ENCODE results near the gene HNF4A.
A peak's percentile ranks its signal among the peaks of the same experiment; 100 is the strongest.

Gene HNF4A

DNA sequence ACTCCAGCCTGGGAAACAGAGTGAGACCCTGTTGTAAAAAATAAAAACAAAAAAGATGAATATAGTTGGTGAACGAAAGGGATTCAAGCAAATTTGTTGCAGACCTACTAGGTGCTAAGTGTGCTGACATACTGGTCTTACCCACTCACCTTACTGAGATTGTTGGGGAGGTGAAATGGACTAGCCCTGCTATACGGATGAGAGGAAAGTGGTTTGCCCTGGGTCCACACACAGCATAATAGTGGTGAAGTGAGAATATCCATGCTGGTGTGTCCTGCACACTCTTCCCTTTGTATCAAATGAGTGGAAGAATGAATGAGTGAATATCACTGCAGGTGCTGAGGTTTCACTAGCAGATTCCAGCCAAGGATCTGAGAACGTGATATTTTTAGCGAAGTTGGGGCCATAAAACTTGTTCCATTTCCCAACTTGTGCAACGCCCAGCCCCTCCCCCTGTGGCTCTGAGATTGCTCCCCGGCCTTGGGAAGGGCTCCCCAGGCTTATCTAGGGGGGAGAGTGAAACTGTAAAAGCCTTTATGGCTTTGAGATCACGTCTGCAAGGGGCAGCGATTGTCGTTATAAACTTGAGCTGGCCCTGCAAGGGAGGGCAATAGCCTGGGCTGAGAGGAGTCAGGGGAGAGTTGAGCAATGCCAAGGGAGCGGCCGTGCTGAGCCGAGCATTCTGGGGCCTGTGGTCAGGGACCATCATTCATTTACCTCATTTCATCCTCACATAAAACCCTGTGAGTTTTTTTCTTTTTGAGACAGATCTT lies 87.0 kb downstream of the HNF4A start:
- no peak overlapping the region for H3K27ac ChIP-seq
- TF ChIP-seq, protein P1, sequence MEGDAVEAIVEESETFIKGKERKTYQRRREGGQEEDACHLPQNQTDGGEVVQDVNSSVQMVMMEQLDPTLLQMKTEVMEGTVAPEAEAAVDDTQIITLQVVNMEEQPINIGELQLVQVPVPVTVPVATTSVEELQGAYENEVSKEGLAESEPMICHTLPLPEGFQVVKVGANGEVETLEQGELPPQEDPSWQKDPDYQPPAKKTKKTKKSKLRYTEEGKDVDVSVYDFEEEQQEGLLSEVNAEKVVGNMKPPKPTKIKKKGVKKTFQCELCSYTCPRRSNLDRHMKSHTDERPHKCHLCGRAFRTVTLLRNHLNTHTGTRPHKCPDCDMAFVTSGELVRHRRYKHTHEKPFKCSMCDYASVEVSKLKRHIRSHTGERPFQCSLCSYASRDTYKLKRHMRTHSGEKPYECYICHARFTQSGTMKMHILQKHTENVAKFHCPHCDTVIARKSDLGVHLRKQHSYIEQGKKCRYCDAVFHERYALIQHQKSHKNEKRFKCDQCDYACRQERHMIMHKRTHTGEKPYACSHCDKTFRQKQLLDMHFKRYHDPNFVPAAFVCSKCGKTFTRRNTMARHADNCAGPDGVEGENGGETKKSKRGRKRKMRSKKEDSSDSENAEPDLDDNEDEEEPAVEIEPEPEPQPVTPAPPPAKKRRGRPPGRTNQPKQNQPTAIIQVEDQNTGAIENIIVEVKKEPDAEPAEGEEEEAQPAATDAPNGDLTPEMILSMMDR (IDR thresholded peaks at IDR 0.05): no peak
- no peak for TF ChIP-seq ZFX (IDR thresholded peaks at IDR 0.05; ENCODE audit: borderline replicate concordance)

DNA sequence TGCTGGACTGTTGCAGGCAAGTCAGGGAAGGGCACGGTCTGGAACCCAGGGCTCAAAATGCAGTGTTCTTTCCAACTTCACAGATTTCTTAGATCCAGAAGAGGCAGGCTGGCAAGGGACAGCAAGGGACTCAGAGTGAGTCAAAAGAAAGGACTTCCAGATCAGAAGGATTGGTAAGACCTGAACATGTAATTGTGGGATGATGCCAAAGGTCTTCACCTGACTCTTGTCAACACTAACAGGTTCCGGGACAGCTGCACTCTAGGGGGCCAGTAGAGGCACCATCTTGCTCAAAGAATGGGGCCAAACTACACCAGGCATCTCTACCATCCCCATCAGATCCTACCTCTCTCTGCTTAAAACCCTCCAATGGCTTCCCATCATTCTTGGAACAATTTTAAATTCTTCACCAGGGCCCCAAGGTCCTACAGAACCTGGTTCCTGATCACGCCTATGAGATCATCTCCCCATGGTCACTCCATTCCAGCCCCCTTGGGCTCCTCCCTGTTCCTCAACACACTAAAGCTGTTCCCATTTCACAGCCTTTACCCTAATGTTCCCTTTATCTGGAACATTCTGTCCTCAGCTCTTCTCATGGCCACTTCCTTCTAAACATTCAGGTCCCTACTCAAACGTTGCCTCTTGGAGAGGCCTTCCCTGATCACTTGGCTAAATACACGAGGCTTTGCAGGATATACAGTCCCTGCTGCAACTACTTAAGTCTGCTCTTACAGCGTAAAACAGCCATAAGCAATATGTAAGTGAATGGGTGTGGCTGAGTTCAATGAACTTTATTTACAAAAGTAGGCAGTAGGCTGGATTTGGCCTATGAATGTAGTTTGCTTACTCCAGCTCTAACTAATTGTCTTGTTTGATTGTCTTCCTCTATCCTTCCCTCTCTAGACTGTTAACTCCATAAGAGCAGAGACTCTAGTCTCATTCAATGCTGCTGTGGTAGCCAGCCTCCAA lies 90.5 kb downstream of the HNF4A start:
- peak overlapping the region; percentile 88 for H3K27ac ChIP-seq
- TF ChIP-seq, protein P1 (IDR thresholded peaks at IDR 0.05): no peak
- TF ChIP-seq ZFX (IDR thresholded peaks at IDR 0.05; ENCODE audit: borderline replicate concordance): no peak

DNA sequence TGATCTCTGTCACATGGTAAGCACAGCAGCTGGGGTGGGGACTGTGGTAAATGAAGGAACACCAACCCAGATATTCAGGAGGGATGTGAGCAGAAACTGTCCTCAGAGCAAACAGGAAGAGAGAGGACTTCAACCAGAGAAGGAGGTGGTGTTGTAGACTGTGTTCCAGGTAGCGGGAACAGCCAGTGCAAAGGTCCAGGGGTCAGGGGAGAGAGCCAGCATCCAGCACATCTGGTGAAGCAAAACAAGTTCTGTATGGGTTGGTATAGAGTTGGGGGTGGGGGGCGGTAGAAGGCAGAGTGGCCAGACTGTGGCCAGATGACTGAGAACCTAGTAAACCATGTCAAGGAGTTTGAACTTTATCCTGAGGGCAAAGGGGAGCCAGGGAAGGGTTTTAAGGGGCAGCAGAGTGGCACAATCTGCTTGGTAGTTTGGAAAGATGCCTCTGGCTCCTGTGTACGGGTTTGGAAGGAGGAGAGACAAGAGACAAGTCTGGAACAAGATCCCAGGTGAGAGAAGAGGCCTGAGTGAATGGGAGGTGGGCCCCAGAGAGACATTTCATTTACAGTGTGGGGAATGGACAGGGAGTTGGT lies 92.4 kb downstream of the HNF4A start:
- no peak for TF ChIP-seq ZFX (IDR thresholded peaks at IDR 0.05; ENCODE audit: borderline replicate concordance)
- TF ChIP-seq, protein P1 (IDR thresholded peaks at IDR 0.05): no peak
- H3K27ac ChIP-seq: peak overlapping the region; percentile 88; the same call in 1 of the 2 replicates

DNA sequence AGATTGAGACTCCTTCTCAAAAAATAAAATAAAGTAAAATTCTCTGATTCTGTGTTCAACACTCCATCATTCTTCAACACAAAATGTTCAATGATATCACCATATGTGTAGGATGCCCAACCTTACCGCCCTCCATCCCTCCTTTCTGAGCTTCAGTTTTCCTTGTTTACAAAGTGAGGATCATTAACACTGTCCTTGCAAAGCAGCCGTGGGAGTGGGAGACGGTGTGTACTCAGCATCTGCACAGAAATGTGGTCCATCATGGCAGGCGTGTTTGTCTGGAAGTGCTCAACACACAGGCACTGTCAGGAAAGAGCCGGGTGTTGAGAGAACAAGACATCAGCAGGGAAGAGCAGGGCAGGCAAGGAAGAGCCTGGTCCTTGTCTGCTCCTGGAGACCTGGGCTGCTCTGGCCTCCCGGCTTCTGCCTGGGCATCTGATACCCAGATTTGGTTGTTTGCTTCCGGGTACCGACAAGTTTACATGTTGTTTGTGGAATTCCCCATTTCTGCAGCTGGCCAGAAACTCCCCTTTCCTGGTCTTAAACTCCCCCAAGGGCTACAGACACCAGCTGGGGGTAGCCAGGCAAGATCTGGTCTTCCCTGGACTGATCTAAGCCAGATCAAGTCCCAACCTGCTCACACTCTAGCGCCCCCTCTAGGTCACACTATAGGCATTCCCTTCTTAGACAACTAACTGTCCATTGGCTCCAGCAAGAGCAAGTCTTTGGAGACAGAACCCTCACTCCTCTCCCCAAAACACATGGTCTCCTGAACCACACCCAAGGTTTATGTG lies 93.5 kb downstream of the HNF4A start:
- TF ChIP-seq, protein P1 (IDR thresholded peaks at IDR 0.05): peak; percentile 61
- TF ChIP-seq ZFX (IDR thresholded peaks at IDR 0.05; ENCODE audit: borderline replicate concordance): no peak
- peak overlapping the region; percentile 88 for H3K27ac ChIP-seq

DNA sequence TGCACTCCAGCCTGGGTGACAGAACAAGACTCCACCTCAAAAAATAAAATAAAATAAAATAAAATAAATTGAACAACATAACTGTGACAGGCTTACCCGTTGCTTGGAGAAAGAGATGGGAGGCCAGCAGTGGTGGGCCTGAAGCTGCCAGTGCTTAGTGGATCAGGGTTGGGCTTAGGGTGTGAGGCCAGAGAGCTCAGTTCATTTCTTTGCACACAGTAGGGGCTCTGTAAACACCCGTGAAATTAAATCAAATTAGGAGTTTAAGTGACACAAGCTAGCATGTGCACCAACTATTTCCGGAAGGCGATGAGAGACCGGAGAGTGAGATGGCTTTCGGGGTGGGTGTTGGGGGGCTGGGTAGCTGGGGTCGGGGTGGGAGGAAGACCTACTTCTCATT lies 94.4 kb downstream of the HNF4A start:
- H3K27ac ChIP-seq: peak overlapping the region; percentile 88

DNA sequence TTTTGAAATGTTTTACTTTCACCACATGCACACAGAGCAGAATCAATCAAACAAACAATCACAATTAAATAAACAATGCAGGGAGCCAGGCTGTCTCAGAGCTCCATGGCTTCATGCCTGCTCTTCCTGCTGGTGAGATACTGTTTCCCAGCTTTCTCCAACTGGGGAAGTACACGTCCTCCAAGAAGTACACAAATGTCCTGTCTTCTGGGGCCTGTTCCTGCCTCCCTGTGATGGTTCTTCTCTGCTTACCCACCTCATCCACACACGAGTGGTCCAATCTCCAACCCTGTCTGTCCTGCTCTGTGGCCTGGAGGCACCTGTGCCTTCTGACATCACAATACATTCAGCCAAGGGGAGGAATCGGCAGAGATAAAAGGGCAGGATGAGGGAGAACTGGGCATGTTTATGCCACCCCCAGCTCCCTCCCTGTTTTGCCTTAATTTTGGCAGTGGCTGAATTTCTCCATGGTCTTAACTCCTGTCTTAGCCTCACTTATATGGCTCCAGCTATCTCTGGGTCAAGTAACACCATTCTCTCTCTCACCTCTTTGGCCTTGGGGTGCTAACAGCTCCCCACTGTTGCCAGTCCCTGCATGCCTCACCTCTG lies 94.9 kb downstream of the HNF4A start:
- no peak for TF ChIP-seq ZFX (IDR thresholded peaks at IDR 0.05; ENCODE audit: borderline replicate concordance)
- TF ChIP-seq, protein P1 (IDR thresholded peaks at IDR 0.05): no peak
- peak overlapping the region; percentile 88 for H3K27ac ChIP-seq

More for the DNA sequence above, 94.4 kb downstream of the HNF4A start:
- TF ChIP-seq, protein P1 (IDR thresholded peaks at IDR 0.05): no peak
- no peak for TF ChIP-seq ZFX (IDR thresholded peaks at IDR 0.05; ENCODE audit: borderline replicate concordance)

Data from 22Rv1 (cell line).